ENCODE data around the gene PLXNA4. TPM values are rescaled to one million over a fixed set of nuclear protein-coding genes. Genes with fewer than 3 reads are reported as not detected.
A peak's percentile ranks its signal among the peaks of the same experiment; 100 is the strongest.

Gene PLXNA4
- total RNA-seq (10 to 100 TPM in 4 of 7 donors, 1 to 10 TPM in 3; 7.7 to 14.7 (median 10.1) TPM), polyA plus RNA-seq (under 1 TPM; 0.15 to 0.38 (median 0.33) TPM)
- long read RNA-seq, donor 1: 0 reads
- long read RNA-seq, donor 2: 0 reads

GRCh38 chr7:132575982-132576720 is at the start of gene PLXNA4:
TSS of gene PLXNA4 (minus strand) at chr7:132576470. CDS start at chr7:132508693, 67,777 bp downstream.
- H3K27ac ChIP-seq: no peak within 1 kb of the TSS

GRCh38 chr7:132625651-132626050 is 49.4 kb upstream of the PLXNA4 start:
- intact Hi-C loops (cut with DNase I; ENCODE audit: low total_unique reads): no loop called here

More at GRCh38 chr7:132575982-132576720, at the start of gene PLXNA4:
- Histone ChIP-seq H3K4me1 (peaks cover 10 to 58% (median 32%) of the 10 kb centered on the region in 6 donors), H3K27me3 (replicated peaks in 1 of 7) (peaks cover 0 to 90% (median 58%) of the 10 kb centered on the region in 7 donors), H3K9me3 (no peaks in the 10 kb centered on the region), H3K36me3 (no peaks in the 10 kb centered on the region), H3K4me3 (peak within 1 kb of the TSS; percentile 20 to 73 (median 47))
- 1 to 4% (median 3%) methylated on average over 29 to 67 of the region's 67 CpGs for WGBS, 5 donors
- intact Hi-C loops (cut with DNase I; ENCODE audit: low total_unique reads): no loop called here
- TF ChIP-seq CTCF (IDR thresholded peaks at IDR 0.05 in 8 of 11, conservative IDR thresholded peaks at IDR 0.05 in 3 of 11): no peak
- TF ChIP-seq POLR2AphosphoS5 (IDR thresholded peaks at IDR 0.05): peak in 1 of 3 donors; percentile 20
- no peak for DNase-seq

GRCh38 chr7:132622081-132622480 is 45.8 kb upstream of the PLXNA4 start:
- no peak overlapping the region for H3K4me3 ChIP-seq
- no peaks in the 10 kb centered on the region for H3K36me3 ChIP-seq
- WGBS, 5 donors: 88 to 95% (median 93%) methylated on average over 4 of the region's 4 CpGs
- no peaks in the 10 kb centered on the region for H3K27me3 ChIP-seq (replicated peaks in 1 of 7)
- TF ChIP-seq POLR2A (IDR thresholded peaks at IDR 0.05) (no peak), CTCF (IDR thresholded peaks at IDR 0.05 in 8 of 11, conservative IDR thresholded peaks at IDR 0.05 in 3 of 11) (no peak), POLR2AphosphoS5 (IDR thresholded peaks at IDR 0.05) (no peak)
- no peak overlapping the region for H3K27ac ChIP-seq
- H3K4me1 ChIP-seq: no peaks in the 10 kb centered on the region
- DNase-seq: no peak
- intact Hi-C loops (cut with DNase I; ENCODE audit: low total_unique reads): no loop called here
- H3K9me3 ChIP-seq: no peaks in the 10 kb centered on the region

More at GRCh38 chr7:132625651-132626050, 49.4 kb upstream of the PLXNA4 start:
- Histone ChIP-seq H3K4me1 (no peaks in the 10 kb centered on the region), H3K9me3 (no peaks in the 10 kb centered on the region), H3K27me3 (replicated peaks in 1 of 7) (no peaks in the 10 kb centered on the region), H3K4me3 (no peak overlapping the region), H3K36me3 (no peaks in the 10 kb centered on the region), H3K27ac (no peak overlapping the region)
- 79 to 94% (median 85%) methylated on average over 2 of the region's 2 CpGs for WGBS, 5 donors
- TF ChIP-seq POLR2AphosphoS5 (IDR thresholded peaks at IDR 0.05) (no peak), POLR2A (IDR thresholded peaks at IDR 0.05) (no peak), CTCF (IDR thresholded peaks at IDR 0.05 in 8 of 11, conservative IDR thresholded peaks at IDR 0.05 in 3 of 11) (no peak)
- DNase-seq: no peak

- Histone ChIP-seq H3K36me3 (no peaks in the 10 kb centered on the region), H3K27me3 (replicated peaks in 1 of 7) (peaks cover 0 to 7% (median 0%) of the 10 kb centered on the region in 7 donors), H3K4me1 (peaks cover 0 to 5% (median 2%) of the 10 kb centered on the region in 6 donors), H3K9me3 (no peaks in the 10 kb centered on the region), H3K4me3 (no peak overlapping the region), H3K27ac (no peak overlapping the region)
- TF ChIP-seq POLR2AphosphoS5 (IDR thresholded peaks at IDR 0.05) (no peak), POLR2A (IDR thresholded peaks at IDR 0.05) (no peak), CTCF (IDR thresholded peaks at IDR 0.05 in 8 of 11, conservative IDR thresholded peaks at IDR 0.05 in 3 of 11) (no peak)
- WGBS, 5 donors: 89 to 96% (median 93%) methylated on average over 6 of the region's 6 CpGs
- no peak for DNase-seq
- intact Hi-C loops (cut with DNase I; ENCODE audit: low total_unique reads): no loop called here
Measured at GRCh38 chr7:132619967-132620366, 43.7 kb upstream of the PLXNA4 start.
